Posterior vena cava (tissue), 2 donors: ENCODE measurements around the gene DLX2. TPM values are rescaled to one million over a fixed set of nuclear protein-coding genes. Genes with fewer than 3 reads are reported as not detected.

Experiments
- DNase-seq: peaks from one replicate; pipeline ENCODE4 v3.0.0-alpha.2; 2020; ENCODE audit warnings: low spot score
- intact Hi-C, 2 donors: fragments of 100-400 bp; cut with DNase I; formaldehyde crosslinking; loops; one replicate each; pipeline versions ENCODE4 v1.14.1 to v1.14.2; 2022 to 2023
- total RNA-seq, 2 donors: library from RNA; stranded (reverse); fragmentation: NEBNext Ultra II Directional; extraction: Animal tissue kit (Norgen Biotek cat#: 25700); gene quantifications; one replicate each; pipeline ENCODE4 v1.2.1, GENCODE V29; 2021
- donor health status: DM: yes; HTN: yes; CAD: no.
- donor health status: DM: yes; HTN: yes; CAD: no.

The DLX2 gene
- total RNA-seq, 2 donors from 2014 or later = not detected

- DNase-seq = peak; percentile 69
- intact Hi-C loops = no loop called here
These were observed 6.6 kb downstream of the DLX2 start for GRCh38 chr2:172095905-172096625.

DNA sequence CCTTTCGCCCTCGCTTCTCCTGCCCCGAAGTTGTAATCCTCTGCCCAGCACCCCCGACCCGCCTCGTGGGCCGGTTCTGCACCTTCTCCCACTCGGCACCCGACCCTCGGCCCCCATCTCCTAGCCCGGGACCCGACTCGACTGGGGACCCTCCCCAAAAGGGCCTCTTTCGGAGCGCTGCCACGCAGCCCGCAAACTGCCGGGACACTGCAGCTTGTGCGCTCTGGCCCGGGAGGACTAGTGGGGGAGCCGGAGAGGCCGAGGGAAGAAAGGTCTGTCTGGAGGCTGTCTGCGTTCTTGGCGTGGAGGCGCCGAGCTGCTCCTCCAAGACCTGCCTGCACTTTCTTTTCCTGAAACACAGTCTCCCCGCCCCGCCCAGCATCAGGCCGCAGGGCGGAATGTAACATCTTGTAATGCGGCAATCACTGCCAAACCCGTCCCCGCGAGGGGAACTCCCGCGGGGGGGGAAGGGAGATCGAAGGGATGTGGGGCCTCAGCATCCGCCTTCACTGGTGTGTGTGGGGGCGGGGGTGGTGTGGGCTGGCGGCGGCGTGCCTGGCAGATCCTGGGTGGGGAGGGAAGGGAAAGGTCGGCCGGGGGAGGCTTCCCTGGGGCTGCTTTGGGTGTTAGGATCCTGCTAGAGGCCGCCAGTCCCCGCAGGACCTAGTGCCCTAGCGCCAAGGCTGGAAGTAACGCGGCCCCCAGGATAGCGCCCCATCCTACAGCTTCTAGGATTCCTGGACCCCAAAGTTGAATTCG is 7.4 kb downstream of the DLX2 start:
- DNase-seq = peak; percentile 84
- intact Hi-C loops = no loop called here

DNA sequence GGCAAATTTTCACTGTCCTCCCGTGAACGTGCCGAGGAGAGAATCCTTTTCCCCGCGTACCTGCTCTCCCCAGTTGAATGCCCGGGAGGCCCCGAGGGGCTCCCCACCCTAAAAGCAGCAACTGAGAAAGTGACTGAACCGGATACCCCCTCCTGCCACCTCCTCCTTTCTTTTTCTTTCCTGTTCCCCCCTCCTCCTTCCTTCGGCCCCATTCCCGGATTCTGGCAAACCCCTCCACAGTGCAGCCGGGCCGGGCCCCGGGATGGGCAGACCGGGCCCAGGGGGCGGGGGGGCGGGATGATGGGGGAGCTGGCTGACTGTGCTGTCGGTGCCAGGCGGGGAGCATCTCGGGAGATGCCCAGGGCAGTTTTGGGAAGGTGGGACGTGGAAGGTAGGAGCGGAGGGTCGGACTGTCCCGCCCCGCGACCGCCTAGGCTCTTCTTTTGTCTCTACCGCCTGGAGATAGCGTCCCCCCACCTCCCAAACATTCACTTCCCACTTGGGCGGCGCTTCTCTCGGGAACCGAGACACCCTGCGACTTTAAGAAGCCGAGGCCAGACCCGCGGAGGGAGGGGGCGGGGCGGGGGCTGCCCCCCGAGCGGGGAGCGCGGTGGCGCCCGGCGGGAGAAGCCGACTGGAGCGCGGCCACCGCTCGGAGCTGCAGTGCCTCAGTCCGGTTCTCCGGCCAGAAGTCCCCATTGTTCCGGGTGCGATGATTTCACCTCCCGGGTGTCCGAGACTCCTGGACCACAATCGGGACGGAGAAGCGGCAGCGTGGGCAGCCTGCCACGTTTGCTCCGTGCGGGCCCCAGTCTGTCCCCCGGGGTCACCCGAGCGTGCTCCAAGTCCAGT is 8.2 kb downstream of the DLX2 start:
- DNase-seq = peak; percentile 81
- intact Hi-C loops = no loop called here

DNA sequence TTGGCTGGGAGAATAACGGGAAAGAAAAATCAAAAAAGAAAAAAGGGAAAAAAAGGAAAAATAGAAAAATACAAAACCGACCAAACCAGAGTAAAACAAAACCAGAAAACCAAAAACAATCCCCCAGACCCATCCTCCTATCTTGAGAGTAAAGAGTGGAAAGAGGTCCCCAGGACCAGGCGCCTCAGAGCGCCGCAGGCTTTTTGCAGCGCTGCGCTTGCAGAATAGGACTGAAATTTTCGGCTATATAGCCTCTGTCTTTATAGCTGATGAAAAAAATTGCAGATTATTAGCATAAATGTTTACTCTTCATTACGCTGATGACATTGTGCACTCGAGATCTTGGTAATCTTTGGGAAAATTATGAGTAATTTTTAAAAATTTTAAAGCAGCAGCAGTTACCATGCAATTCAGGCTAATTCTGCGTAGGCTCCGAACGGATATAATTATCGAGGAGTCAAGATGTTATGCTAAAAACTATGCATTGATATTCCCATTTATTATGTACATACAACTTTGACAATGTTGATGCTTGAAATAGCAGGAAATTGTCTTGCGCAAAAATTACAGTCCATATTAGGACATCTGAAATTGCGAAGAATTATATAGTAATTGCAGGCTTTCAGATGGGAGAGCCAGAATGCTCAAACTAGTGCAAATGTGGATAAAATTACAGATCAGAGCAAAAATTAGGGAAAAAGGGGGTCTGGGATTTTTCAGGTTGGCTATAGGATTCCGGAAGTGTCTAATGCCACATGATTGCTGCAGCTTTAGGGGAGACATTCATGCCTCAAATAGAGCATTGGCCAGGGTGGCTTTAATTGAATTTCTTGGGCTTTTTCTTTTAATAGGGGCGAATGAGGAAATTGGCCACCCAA is 9.0 kb downstream of the DLX2 start:
- DNase-seq = no peak
- intact Hi-C loops = no loop called here

DNA sequence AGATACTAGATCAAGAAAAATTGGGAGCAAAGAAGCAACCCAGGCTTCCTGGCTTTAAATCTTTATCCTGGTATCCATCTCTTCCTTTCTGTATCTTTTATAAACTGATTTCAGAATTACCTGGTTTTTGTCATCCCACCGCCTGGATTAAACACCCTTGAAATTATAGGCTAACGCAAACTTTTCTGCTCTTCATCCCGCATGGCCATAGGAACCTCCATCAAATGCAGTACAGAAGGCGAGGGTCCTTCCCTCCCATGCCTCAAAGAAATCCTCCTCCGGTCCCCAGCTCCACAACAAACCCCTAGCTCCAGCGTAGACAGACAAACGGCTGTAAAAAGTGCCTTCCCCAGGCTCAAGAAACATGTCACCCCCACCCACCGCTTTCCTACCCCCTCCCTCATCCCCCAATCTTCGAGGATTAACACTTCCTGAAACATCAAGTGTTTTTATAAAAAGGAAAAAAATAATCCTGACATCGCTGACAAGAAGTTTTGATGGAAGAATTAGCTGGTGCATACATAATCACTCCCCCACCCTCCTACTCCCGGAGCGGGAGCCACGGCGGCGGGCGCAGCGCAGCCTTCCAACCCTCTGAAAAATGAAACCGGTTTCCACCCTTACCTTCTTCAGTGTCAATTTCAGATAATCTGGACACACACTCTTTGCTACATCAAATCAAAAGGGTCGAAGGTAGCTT is 9.8 kb downstream of the DLX2 start:
- intact Hi-C loops = no loop called here

GRCh38 chr2:172091761-172092566 is 10.7 kb downstream of the DLX2 start:
- intact Hi-C loops = no loop called here
- no peak for DNase-seq

More for the DNA sequence above, 9.8 kb downstream of the DLX2 start:
- no peak for DNase-seq

DNA sequence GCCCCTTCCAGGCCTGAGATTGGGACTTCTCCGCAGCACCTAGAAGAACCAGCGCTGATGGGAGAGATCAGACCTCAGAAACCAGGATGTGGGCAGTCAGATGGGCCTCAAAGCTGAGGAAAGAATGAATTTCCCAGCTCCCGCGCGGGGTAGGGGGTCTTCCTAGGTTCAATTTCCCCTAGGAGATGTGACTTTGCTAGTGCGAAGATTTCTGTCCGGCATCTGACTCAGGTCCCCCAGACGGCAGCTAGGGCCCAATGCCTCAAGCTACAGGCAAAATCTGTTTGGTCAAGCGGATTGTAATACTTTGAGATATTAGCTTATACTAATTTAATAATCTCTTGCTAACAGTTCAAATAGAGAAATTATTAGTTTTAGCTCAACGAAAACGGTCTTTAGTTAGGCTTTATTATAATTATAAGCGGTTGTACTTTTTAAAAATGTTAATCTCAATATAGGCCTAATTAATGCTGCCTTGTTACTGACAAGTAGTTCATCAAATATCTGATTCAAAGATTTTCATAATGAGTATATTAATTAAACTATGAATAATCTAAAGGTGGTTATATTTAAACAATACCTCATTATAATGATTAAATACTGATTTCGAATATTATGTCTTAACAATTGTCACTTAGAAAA is 11.6 kb downstream of the DLX2 start:
- intact Hi-C loops = no loop called here
- no peak for DNase-seq

GRCh38 chr2:172090044-172090961 is 12.4 kb downstream of the DLX2 start:
- DNase-seq = no peak

GRCh38 chr2:172089633-172090032 is 13.1 kb downstream of the DLX2 start:
- intact Hi-C loops = no loop called here
- no peak for DNase-seq

More at GRCh38 chr2:172090044-172090961, 12.4 kb downstream of the DLX2 start:
- intact Hi-C loops = no loop called here

DNA sequence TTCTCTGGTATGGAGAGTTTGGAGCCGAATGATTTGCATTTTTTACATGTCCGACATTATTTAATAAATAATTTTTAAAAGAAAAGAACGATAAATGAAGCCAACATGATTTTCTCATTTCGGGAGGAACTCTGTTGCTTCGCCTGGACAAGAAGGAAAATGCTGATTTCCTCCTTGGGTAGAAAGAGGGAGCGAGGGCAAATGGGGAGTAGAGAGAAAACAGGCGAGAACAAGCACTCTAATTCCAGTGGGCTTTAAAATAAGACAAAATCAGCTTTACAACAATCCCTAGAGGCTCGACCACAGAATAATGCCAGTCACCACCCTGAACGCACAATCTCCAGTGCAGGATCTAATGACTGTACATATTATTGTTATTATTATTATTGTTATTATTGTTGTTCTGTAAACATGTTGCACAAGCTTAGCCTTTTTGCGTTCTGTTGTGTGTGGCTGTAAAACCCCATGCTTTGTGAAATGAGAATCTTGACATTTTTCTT is 13.6 kb downstream of the DLX2 start:
- intact Hi-C loops = no loop called here
- no peak for DNase-seq

DNA sequence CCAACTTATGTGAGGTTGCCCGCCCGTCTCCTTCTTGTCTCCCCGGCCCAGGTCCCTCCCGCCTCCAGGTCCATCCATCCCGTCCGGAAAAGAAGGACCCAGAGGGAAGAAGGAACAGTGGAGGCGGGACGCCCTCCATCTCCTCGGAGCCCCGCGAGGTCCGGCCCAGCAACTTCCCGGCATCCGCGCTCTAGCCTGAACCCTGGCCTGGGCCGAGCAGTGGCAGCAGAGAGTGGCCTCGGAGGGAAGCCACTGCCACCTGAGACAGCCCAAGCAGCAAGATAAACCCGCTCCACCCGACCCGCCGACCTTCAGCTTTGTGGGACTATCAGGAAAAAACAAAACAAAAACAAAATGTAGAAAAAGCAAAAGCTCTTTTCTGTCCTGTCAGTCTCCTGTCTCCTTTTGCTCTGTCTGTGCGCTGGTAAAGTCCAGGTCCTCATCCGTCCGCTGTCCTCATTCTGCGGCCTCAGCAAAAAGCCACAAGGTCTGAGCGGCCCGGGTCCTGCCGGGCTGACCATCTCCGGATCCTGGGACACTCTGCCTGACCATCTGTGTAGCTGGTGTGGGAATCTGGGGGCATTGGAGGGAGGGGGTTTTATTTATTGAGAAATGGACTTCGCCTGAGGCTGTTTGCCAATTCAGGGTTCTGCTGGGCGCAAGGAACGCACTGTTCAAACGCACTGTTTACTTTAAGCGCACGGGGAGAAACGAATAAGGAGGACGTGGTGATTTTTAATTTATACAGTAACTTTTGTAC is 14.3 kb downstream of the DLX2 start:
- no peak for DNase-seq
- intact Hi-C loops = no loop called here

DNA sequence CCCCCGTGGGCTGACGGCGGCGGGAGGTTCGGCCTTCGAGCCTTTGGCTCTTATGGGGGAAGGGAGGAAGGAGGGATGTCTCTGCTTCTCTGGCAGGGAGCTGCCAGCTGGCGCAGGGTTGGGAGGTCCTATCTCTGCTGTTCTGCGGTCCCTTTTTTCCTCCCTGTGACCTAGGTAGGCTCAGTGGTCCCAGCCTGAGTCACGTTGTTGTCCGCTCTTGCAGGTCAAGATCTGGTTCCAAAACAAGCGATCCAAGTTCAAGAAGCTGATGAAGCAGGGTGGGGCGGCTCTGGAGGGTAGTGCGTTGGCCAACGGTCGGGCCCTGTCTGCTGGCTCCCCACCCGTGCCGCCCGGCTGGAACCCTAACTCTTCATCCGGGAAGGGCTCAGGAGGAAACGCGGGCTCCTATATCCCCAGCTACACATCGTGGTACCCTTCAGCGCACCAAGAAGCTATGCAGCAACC is 14.9 kb downstream of the DLX2 start:
- DNase-seq = no peak
- intact Hi-C loops = no loop called here

DNA sequence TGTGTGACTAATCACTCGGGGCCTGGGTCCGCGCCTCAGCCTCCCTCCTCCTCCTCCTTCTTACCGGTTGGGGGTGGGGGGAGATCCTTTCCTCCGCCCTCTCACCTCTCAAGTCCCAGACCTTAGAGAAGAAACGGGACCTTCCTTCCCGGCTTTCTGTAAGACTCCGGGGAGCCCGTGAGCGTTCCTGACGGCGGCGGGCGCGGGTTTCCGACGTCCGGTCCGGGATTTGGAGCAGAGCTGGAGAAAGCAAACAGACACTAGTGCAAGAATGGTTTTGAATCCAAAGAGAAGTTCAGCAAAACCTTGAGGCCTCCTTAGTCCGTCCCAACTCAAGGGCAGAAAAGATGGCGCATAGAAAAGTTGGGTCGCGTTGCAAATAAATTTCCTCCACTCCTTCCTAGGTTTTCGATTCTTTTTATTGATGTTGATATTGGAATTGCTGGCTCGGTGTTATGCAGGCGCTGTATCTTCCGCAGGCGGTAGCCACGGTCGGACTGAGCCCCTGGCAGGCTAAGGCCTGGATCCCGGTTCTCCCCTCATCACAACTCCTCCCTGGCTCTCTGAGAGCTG is 15.4 kb downstream of the DLX2 start:
- DNase-seq = no peak
- intact Hi-C loops = no loop called here

DNA sequence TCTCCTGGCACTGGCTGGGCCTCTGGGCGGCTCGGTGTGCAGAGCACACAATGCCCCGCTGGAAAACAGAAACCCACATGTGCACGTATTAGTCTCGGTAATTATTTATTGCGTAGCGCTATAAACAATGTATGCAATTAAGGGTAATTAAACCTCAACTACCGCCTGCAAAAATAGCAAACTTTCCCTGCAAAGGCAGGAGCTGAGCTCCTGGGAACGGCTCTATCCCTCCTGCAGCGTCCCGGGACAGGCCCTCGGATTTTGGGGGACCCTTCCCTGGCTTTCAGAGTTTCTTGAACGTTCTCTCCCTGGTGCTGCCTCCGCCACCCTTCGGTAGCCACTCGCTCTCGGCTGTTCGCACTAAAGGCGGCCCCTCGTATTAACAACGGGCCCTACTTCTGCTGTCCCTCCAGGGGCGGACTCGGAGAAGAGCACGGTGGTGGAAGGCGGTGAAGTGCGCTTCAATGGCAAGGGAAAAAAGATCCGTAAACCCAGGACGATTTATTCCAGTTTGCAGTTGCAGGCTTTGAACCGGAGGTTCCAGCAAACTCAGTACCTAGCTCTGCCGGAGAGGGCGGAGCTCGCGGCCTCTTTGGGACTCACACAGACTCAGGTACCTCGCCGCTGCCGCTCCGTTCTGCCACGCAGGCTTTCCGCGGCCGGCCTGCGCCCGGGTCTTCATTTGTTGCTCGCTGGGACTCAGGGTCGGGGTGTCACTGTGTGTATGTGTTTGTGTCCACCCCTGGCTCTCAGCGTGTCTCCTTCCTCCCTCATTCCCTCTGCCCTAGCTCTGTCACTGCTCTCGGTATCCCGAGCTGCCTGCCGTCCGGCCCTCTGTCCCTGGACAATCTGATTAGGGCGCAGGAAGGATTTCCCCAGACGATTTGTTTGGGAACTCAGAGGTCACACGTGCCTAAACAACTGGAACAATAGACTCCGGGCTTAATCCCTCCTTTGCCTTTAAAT is 16.2 kb downstream of the DLX2 start:
- intact Hi-C loops = no loop called here
- DNase-seq = no peak
